HT1080 (cell line): ENCODE measurements around the gene ADGB. TPM values are rescaled to one million over a fixed set of nuclear protein-coding genes. Genes with fewer than 3 reads are reported as not detected.
A peak's percentile ranks its signal among the peaks of the same experiment; 100 is the strongest.

Source experiments
- DNase-seq: peaks from one replicate; pipeline ENCODE4 v3.0.0-alpha.2; 2015; ENCODE audit warnings: low read depth
- total RNA-seq: library from RNA; depleted of rRNA; stranded (reverse); fragments of >200 nt; shearing (Covaris generic); gene quantifications from 2 replicates; pipeline ENCODE4 v1.2.3, GENCODE V29; 2014

Gene ADGB
- total RNA-seq, 1 experiment from 2014 or later, result not detected

DNA sequence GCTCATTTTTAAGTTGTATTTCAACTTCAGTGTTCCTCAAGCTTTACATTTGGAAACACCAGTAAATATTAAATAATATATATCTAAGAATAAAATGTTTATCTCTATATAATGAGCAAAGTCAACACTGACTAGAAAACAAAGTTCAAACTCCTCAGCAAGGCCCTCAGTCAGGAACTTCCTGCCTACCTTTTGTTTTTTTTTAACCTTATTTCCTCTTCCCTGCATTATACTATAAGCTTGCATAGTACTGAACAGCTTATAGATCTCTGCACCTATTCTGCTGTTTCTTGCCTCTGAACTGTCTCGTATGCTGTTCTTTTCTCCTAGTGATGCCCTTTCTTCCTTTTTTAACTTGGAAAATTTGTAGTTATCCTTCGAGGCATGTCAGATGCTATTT lies 29.6 kb downstream of the ADGB start:
- DNase-seq, result no peak

DNA sequence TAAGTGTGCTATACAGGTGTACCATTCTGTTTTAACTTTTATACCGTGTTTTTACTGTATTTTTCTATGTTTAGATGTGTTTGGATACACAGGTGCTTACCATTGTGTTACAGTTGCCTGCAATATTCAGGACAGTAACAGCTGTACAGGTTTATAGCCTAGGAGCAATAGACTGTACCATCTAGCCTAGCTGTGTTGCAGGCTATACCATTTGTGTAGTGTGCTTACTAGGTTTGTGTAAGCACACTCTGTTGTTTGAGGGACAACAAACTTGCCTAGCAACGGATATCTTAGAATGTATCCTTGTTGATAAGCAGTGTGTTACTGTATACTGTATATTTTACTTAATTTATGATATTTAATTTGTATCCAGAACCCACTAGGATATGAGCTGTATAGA lies 35.2 kb downstream of the ADGB start:
- no peak for DNase-seq

DNA sequence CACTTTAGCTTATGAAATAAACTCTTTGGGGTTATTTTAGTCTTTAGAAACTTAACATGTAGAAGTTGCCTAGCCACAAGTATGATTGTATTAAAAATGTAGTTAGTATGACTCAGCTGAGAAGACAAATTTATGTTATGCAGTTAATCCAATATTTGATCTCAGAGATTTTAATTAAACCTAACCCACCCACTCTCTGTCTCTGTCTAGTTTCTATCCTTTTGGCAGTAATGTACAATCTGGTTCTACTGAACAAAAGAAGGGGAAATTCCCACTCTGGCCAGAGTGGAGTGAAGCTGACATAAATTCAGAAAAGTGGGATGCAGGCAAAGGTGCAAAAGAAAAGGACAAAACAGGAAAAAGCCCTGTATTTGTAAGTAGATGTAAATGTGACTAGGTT lies 36.4 kb downstream of the ADGB start:
- no peak for DNase-seq

DNA sequence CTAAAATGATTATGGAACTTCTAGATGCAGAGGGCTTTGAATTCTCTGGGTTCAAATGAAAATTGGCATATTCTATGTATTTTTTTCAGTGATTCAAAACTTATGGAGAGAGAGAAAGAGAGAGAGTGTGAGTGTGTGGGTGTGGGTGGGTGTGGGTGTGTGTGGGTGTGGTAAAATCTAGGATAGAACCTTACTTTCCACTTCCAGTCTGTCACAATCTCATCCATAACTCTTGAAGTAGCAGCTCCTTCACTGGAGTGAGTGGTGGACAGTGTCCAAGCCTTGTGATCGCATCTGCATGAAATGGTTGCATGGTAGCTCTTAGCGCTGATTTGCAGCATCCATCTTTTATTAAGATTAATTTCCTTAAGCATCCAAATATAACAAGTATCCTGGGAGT lies 37.7 kb downstream of the ADGB start:
- DNase-seq, result no peak

DNA sequence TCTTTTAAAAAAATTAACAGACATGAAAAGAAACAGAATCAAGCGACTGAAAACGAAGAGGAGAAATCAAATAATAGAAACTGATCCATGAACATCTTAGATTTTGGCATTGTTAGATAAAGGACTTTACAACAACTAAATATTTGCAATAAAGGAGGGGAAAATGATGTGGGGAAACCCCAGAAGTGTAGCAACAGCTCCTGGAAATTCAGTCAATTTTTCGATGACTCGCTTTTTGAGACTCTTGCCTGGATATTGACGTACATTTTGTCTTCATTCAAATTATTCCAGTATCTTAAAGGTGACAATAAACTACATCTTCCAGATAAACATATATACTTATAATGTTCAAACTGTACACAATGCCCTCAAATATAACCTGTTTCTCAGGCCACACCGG lies 44.1 kb downstream of the ADGB start:
- no peak for DNase-seq

DNA sequence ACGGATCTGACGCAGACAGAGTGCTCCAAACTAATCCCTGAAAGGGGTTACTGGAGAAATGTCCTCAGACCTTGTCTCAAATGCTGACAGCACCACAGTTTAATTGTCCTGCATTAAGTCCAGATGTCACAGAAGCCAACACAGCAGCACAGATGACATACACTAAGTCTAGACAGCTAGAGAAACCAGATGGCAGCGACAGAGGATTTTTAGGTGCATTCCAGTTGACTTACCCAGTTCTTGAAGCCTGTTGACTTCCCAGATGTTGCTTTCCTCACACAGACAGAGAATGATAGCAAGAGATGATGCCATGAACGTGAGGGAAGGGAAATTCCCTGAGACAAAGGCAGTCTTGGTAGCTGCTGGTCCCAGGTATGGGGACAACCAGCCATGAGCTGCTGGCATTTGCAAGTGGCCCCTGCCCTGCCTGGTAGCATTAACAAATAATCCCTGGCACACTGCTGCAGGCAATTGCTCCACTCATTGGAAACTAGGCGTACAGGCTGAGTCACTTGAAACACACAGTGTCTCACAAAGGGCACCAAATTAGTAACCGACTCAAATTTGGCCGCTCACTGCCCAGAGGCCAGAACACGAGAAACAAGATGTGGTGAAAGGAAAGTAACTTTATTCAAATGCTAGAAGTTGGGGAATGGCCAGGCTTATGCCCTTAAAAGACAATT lies 52.2 kb downstream of the ADGB start:
- no peak for DNase-seq

DNA sequence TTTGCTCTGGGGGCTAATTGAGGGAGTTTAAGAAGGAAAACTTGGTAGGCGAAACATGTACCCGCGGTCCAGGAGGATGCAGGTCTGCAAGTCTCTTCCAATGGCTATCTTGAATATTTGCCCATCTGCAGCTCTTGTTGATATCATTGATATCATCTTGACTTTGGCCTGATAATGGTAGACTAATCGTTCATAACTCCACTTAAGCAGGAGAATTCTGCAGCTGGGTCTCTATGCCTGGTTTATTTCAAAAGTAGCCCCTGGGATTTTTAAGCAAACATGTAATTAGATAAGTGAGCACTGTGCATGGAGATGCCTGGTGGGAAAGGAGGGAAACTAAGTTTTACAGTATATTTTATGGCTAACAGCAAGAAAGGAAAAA lies 52.7 kb downstream of the ADGB start:
- no peak for DNase-seq

DNA sequence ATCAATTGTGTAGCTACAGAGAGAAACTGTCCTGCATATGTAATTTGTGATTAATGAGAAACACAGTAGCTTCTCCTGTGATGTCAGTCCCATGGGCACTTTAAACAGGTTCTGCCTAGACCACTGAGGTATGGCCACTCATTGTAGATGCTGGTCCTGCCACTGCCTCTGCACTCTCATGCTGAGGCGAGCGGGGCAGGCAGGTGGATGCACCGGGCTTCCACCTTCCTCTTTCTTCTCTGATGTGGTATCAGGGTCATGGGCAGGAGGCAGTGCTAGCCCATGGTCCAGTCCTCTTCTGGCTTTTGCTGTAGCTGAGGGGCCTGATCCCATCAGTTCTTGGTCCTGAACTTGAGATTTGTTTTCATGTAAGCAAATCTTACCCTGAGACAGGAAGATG lies 58.7 kb downstream of the ADGB start:
- no peak for DNase-seq

DNA sequence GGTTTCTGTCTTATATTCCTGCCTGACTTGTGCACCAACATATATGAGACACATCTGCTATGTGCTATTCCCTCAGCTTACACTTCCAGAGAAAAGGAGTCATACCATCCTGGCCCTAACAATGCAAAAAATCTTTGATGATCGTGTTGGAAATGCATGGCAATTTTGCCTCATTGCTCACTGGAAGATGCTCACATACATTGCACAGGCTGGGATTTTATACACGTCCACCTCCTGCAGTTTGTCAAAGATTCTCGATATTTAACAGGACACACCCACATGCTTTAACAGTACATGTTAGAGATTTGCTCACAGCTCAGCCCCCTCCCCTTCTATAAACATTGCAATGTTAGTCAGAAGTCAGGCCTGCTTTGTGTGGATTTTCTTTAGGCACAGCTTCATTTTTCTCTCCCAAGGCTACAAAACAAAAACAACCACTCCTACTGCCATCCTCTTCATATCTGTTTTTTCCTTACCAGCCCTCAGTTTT lies 66.1 kb downstream of the ADGB start:
- no peak for DNase-seq

GRCh38 chr6:146666909-146667308 lies 68.1 kb downstream of the ADGB start:
- no peak for DNase-seq

GRCh38 chr6:146670161-146670560 lies 71.4 kb downstream of the ADGB start:
- peak; percentile 48 for DNase-seq

- no peak for DNase-seq
Observed at GRCh38 chr6:146673069-146673468, 74.3 kb downstream of the ADGB start.

- DNase-seq, result no peak
Observed at GRCh38 chr6:146679386-146679785, 80.6 kb downstream of the ADGB start.

DNA sequence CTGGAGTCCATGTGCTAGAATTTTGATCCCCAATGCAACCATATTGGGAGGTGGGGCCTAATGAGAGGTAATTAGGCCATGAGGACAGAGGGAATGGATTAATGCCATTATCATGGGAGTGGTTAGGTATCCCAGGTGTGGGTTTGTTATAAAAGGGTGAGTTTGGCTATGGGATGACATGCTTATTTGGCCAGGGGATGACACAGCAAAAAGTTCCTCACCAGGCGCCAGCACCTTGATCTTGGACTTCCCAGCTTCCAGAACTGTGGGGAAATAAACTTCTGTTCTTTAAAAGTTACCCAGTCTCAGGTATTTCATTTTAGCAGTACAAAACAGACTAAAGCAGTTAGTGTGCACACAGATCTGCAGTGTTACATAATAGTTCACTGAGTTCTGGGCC lies 84.1 kb downstream of the ADGB start:
- DNase-seq, result no peak

GRCh38 chr6:146689806-146690205 lies 91.0 kb downstream of the ADGB start:
- no peak for DNase-seq

DNA sequence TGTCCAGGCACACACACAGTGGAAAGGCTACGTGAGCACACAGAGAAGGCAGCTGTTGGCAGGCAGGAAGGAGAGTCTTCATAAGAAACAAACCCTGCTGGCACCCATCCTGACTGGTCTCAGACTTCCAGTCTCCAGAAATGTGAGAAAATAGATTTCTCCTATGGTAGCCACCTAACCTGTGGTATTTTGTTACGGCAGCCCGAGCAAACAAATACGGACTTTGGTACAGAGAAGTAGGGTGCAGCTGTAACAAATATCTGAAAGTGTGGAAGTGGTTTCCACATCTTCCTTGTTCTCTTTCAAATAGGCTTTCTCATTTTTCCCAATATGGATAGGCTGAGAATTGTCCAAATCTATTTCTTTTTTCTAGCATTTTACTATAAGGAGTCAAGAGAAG lies 94.6 kb downstream of the ADGB start:
- DNase-seq, result no peak

- no peak for DNase-seq
Observed at GRCh38 chr6:146697921-146698320, 99.1 kb downstream of the ADGB start.

GRCh38 chr6:146700078-146700686 lies 101.4 kb downstream of the ADGB start:
- DNase-seq, result peak; percentile 46

GRCh38 chr6:146701632-146702031 lies 102.9 kb downstream of the ADGB start:
- no peak for DNase-seq

DNA sequence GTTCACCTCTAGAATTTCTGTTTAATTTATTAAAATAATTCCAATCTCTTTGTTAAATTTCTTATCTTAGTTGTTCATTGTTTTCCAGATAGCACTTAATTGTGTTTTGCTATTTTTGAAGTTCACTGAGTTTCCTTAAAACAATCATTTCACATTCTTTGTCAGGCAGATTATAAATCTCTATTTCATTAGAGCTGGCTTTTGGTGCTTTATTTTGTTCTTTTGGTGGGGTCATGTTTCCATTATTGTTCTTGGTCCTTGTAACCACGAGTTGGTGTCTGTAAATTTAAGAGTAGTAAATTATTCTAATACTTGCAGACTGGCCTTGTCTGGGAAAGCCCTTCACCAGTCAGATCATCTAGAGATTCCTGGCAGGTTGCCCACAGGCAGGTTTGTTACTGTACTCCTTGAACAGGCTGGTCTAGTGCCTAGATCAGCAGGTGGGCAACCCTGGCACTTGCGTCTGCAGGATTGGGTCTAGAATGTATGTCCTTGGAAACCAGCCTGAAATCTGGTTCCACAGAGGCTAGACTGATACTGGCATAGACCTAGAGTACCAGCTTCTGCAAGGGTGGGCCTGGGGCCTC lies 110.4 kb downstream of the ADGB start:
- no peak for DNase-seq

DNA sequence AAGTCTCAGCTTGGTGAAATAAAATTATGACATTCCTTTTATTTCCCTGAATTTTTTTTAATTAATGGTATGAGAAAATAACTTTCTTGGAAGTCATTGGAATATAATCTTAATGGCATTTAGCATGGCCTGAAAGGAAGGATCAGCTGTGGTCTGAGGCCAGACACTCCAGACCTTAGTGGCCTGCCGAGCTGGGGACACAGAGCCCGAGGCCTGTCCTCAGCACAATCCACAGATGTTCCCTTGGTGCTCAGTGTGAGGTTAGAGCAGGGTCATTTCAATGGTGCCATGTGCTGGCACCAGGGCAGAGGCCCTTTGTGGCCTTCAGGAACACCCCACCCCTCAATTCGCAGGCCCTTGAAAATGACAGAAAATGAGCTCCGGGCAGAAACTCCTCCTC lies 120.6 kb downstream of the ADGB start:
- no peak for DNase-seq

DNA sequence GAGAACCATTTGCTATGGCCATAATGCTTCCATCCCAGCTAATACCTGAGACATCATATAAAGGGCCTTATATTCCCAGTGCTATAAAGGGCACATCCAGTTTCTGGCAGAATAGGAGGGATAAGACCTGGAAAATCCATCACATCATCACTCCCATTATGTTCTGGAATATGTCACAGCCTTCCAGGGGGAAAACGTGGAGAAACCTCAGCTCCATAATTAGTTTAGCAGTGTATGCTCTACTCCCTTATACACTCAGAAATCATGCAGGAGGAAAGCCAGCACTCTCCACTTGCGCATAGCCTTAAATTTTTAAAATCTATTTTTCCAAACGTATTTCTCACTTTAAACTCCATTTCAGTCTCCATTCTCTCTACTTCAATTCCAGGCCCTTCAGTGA lies 140.9 kb downstream of the ADGB start:
- DNase-seq, result no peak

GRCh38 chr6:146741609-146742008 lies 142.8 kb downstream of the ADGB start:
- DNase-seq, result peak; percentile 39
